ENCODE measurements around the gene WWP2.
"Not testable (repeated sequence)": the region's sequence is repeated elsewhere in the genome, so short reads cannot be mapped to it uniquely, and the experiment has no call there.

WWP2 gene

GRCh38 chr16:69952572-69953355 is 190.6 kb downstream of the WWP2 start:
- H3K27ac ChIP-seq, H3K4me3 ChIP-seq: not testable (repeated sequence)

- not testable (repeated sequence) for H3K4me3 ChIP-seq, H3K27ac ChIP-seq
These were observed 192.1 kb downstream of the WWP2 start for GRCh38 chr16:69954241-69954640.

- not testable (repeated sequence) for H3K4me3 ChIP-seq, H3K27ac ChIP-seq
These were observed 201.2 kb downstream of the WWP2 start for GRCh38 chr16:69963312-69963711.

- Histone ChIP-seq H3K27ac (peak overlapping the region in 11 of 21 experiments; percentile 14 to 86 (median 61)), H3K4me3 (peak overlapping the region; percentile 21 to 42 (median 28))
These were observed 203.0 kb downstream of the WWP2 start for GRCh38 chr16:69964960-69965660.

- H3K4me3 ChIP-seq: peak overlapping the region; percentile 21 to 42 (median 28)
- H3K27ac ChIP-seq: peak overlapping the region in 7 of 21 experiments; percentile 14 to 86 (median 69)
These were observed 203.5 kb downstream of the WWP2 start for GRCh38 chr16:69965661-69966054.

GRCh38 chr16:69967688-69968087 is 205.6 kb downstream of the WWP2 start:
- not testable (repeated sequence) for H3K27ac ChIP-seq, H3K4me3 ChIP-seq

- H3K4me3 ChIP-seq, H3K27ac ChIP-seq: not testable (repeated sequence)
These were observed 206.0 kb downstream of the WWP2 start for GRCh38 chr16:69968125-69968524.

GRCh38 chr16:69969657-69970056 is 207.5 kb downstream of the WWP2 start:
- not testable (repeated sequence) for H3K4me3 ChIP-seq, H3K27ac ChIP-seq

- not testable (repeated sequence) for H3K27ac ChIP-seq, H3K4me3 ChIP-seq
These were observed 210.0 kb downstream of the WWP2 start for GRCh38 chr16:69972120-69972519.

GRCh38 chr16:69972935-69973334 is 210.8 kb downstream of the WWP2 start:
- H3K27ac ChIP-seq, H3K4me3 ChIP-seq: not testable (repeated sequence)

GRCh38 chr16:69985196-69985595 is 223.1 kb downstream of the WWP2 start:
- H3K4me3 ChIP-seq: not testable (repeated sequence)
- H3K27ac ChIP-seq: peak overlapping the region in 1 of 21 experiments; percentile 6

All from skin epidermis (tissue), 12 donors.